RWPE2 (cell line): Measurements from ENCODE around the gene MAMLD1.

Source experiments
- ATAC-seq: fragments of 200-7000 bp; cut with Tn5 transposase; 3 replicates; pipeline ENCODE4 v1.9.1; 2021; ENCODE audit warnings: low read depth
- DNase-seq: peaks from one replicate; pipeline ENCODE4 v3.0.0-alpha.2; 2020; ENCODE audit warnings: low spot score
- H3K27ac ChIP-seq: fragments of 450-650 bp; 2 replicates; pipeline ENCODE4 v1.5.1; 2017; ENCODE audit warnings: mild to moderate bottlenecking; ENCODE audit not compliant: poor library complexity, severe bottlenecking
- H3K27me3 ChIP-seq: fragments of 250-450 bp; sonication (Bioruptor Pico); 2 replicates; pipeline ENCODE4 v1.5.1; 2021; ENCODE audit warnings: mild to moderate bottlenecking, moderate library complexity; ENCODE audit not compliant: insufficient read depth, poor library complexity, severe bottlenecking
- H3K36me3 ChIP-seq: fragments of 250-450 bp; sonication (Bioruptor Pico); 2 replicates; pipeline ENCODE4 v1.5.1; 2020; ENCODE audit warnings: low read depth, mild to moderate bottlenecking, moderate library complexity
- H3K4me1 ChIP-seq: fragments of 250-450 bp; sonication (Bioruptor Pico); 2 replicates; pipeline ENCODE4 v1.5.1; 2021; ENCODE audit warnings: mild to moderate bottlenecking, moderate library complexity; ENCODE audit not compliant: insufficient read depth, poor library complexity, severe bottlenecking
- H3K4me3 ChIP-seq: fragments of 250-450 bp; sonication (Bioruptor Pico); 2 replicates; pipeline ENCODE4 v1.5.1; 2021; ENCODE audit warnings: mild to moderate bottlenecking, moderate library complexity; ENCODE audit not compliant: severe bottlenecking
- H3K9me3 ChIP-seq: fragments of 250-450 bp; sonication (Bioruptor Pico); 2 replicates; pipeline ENCODE4 v1.5.1; 2021; ENCODE audit warnings: mild to moderate bottlenecking, moderate library complexity; ENCODE audit not compliant: severe bottlenecking
- CTCF ChIP-seq: fragments of 450-650 bp; IDR thresholded peaks from one replicate; pipeline ENCODE4 v1.5.1; 2017; ENCODE audit warnings: mild to moderate bottlenecking, moderate library complexity; ENCODE audit not compliant: poor library complexity, severe bottlenecking

Gene MAMLD1

GRCh38 chrX:150411656-150412055 is 48.5 kb downstream of the MAMLD1 start:
- Histone ChIP-seq H3K36me3 (no peaks in the 10 kb centered on the region), H3K27ac (no peak overlapping the region), H3K4me1 (no peaks in the 10 kb centered on the region), H3K9me3 (no peaks in the 10 kb centered on the region), H3K4me3 (no peak overlapping the region), H3K27me3 (no peaks in the 10 kb centered on the region)
- no peak for TF ChIP-seq CTCF
- DNase-seq: no peak
- no peak for ATAC-seq

DNA sequence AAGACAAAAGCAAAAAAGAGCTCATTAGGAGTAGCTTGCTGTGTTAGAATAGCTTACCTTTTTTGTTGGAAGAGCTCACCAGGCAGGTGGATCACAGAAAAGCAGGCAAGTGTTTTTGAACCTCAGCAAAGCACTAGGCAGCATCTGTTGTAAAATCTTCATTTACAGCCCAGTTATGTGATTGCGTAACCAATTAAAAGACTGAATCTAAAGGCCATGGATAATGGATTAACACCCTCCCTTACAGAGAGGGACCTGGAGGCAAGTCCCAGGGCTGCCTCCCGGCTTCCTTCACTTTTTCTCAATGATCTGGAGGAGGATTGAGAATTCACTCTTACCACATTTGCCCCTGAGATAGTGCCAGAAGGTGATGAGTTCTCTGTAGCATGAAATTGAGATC is 51.1 kb downstream of the MAMLD1 start:
- no peaks in the 10 kb centered on the region for H3K9me3 ChIP-seq
- no peak overlapping the region for H3K4me3 ChIP-seq
- no peak for TF ChIP-seq CTCF
- ATAC-seq (no peak), DNase-seq (no peak)
- H3K36me3 ChIP-seq: no peaks in the 10 kb centered on the region
- H3K4me1 ChIP-seq: no peaks in the 10 kb centered on the region
- no peak overlapping the region for H3K27ac ChIP-seq
- H3K27me3 ChIP-seq: no peaks in the 10 kb centered on the region

GRCh38 chrX:150416469-150416868 is 53.4 kb downstream of the MAMLD1 start:
- no peaks in the 10 kb centered on the region for H3K27me3 ChIP-seq
- no peaks in the 10 kb centered on the region for H3K36me3 ChIP-seq
- H3K9me3 ChIP-seq: no peaks in the 10 kb centered on the region
- TF ChIP-seq CTCF: no peak
- no peak overlapping the region for H3K27ac ChIP-seq
- DNase-seq: no peak
- no peaks in the 10 kb centered on the region for H3K4me1 ChIP-seq
- no peak for ATAC-seq
- H3K4me3 ChIP-seq: no peak overlapping the region

DNA sequence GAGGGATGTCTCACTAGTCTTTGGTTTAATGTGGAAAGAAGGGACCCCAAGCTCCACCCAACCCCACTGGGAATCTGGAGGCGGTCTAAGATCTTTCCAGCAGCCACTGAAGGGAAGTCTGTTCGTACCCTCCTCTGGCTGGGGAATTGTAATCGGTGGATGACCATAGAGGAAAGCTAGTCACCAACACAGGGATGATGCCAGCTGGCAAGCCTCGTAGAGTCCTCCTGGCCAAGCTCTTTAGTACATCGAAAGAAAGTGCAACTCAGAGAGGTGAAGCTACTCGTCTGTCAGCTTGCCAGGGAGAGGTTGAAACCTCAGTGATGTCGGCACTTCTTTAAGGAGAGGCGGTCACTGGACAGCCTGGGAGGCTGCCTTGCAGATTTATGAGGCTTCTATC is 58.7 kb downstream of the MAMLD1 start:
- Histone ChIP-seq H3K4me3 (no peak overlapping the region), H3K36me3 (no peaks in the 10 kb centered on the region), H3K27ac (no peak overlapping the region), H3K27me3 (no peaks in the 10 kb centered on the region), H3K4me1 (no peaks in the 10 kb centered on the region), H3K9me3 (no peaks in the 10 kb centered on the region)
- no peak for TF ChIP-seq CTCF
- ATAC-seq: no peak
- DNase-seq: no peak

DNA sequence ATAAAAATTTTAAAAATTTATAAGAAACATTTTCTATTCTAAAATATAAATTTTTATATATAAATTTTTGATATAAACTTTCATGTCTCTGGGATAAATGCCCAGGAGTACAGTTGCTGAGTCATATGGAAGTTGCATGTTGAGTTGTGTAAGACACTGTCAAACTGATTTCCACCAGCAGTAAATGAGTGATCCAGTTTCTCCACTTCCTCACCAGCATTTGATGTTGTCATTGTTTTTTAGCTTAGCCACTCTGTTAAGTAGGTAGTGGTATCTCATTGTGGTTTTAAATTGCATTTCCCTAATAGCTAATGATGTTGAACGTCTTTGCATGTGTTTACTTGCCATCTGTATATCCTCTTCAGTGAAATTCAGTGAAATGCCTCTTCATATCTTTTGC is 66.5 kb downstream of the MAMLD1 start:
- no peak overlapping the region for H3K4me3 ChIP-seq
- H3K27ac ChIP-seq: no peak overlapping the region
- no peaks in the 10 kb centered on the region for H3K9me3 ChIP-seq
- TF ChIP-seq CTCF: no peak
- H3K27me3 ChIP-seq: no peaks in the 10 kb centered on the region
- DNase-seq: no peak
- no peaks in the 10 kb centered on the region for H3K36me3 ChIP-seq
- no peaks in the 10 kb centered on the region for H3K4me1 ChIP-seq
- ATAC-seq: peak; percentile 58; the same call in 2 of the 3 replicates
